ENCODE measurements around the gene PLA2R1.

Gene PLA2R1

DNA sequence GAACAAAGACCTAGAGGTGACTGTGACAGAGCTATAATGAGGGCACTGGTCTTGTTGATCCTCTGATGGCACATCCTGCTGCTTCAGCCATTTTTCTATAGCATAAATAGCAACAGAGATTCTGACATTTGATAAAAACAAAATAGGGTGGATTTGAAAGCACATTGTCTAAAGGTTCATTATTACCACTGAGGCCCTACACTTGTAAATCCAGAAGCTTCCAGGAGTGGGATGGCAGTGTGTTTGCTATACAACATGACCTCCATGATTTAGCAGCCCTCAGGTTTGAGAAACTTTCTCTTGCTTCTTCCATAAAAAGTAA is 171.2 kb downstream of the PLA2R1 start:
- no peaks in the 10 kb centered on the region for H3K27me3 ChIP-seq (ENCODE audit: insufficient read depth, low read length)
- H3K4me3 ChIP-seq (ENCODE audit: low read depth, low read length, poor library complexity, severe bottlenecking) = no peak overlapping the region
- 0 out of 2 replicates have a peak, but pooled peaks cover under 1% of the 10 kb centered on the region for H3K36me3 ChIP-seq (ENCODE audit: insufficient read depth, low read length)
- H3F3A ChIP-seq (ENCODE audit: insufficient read depth, low read length) = no peaks in the 10 kb centered on the region
- TF ChIP-seq, protein P1, sequence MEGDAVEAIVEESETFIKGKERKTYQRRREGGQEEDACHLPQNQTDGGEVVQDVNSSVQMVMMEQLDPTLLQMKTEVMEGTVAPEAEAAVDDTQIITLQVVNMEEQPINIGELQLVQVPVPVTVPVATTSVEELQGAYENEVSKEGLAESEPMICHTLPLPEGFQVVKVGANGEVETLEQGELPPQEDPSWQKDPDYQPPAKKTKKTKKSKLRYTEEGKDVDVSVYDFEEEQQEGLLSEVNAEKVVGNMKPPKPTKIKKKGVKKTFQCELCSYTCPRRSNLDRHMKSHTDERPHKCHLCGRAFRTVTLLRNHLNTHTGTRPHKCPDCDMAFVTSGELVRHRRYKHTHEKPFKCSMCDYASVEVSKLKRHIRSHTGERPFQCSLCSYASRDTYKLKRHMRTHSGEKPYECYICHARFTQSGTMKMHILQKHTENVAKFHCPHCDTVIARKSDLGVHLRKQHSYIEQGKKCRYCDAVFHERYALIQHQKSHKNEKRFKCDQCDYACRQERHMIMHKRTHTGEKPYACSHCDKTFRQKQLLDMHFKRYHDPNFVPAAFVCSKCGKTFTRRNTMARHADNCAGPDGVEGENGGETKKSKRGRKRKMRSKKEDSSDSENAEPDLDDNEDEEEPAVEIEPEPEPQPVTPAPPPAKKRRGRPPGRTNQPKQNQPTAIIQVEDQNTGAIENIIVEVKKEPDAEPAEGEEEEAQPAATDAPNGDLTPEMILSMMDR (IDR thresholded peaks at IDR 0.05; ENCODE audit: low read length) = no peak
- TF ChIP-seq EZH2 (IDR thresholded peaks at IDR 0.05; ENCODE audit: borderline replicate concordance, low read length) = no peak
- no peak overlapping the region for H3K9ac ChIP-seq (ENCODE audit: low read length)
- H3K9me3 ChIP-seq (ENCODE audit: low read length) = no peaks in the 10 kb centered on the region
- H3K9me2 ChIP-seq (ENCODE audit: low read depth, low read length) = no peaks in the 10 kb centered on the region
- no peak overlapping the region for H3K27ac ChIP-seq (ENCODE audit: low read depth, low read length, poor library complexity, severe bottlenecking)
- H3K79me2 ChIP-seq (ENCODE audit: insufficient read depth, low read length) = no peaks in the 10 kb centered on the region
- H4K20me1 ChIP-seq (ENCODE audit: insufficient read depth, low read length) = no peaks in the 10 kb centered on the region
- H2AFZ ChIP-seq (ENCODE audit: low read length) = no peak overlapping the region
- no peak overlapping the region for H3K4me2 ChIP-seq (ENCODE audit: low read length)
- peaks cover 58% of the 10 kb centered on the region for H3K4me1 ChIP-seq (ENCODE audit: insufficient read depth, low read length, severe bottlenecking)

DNA sequence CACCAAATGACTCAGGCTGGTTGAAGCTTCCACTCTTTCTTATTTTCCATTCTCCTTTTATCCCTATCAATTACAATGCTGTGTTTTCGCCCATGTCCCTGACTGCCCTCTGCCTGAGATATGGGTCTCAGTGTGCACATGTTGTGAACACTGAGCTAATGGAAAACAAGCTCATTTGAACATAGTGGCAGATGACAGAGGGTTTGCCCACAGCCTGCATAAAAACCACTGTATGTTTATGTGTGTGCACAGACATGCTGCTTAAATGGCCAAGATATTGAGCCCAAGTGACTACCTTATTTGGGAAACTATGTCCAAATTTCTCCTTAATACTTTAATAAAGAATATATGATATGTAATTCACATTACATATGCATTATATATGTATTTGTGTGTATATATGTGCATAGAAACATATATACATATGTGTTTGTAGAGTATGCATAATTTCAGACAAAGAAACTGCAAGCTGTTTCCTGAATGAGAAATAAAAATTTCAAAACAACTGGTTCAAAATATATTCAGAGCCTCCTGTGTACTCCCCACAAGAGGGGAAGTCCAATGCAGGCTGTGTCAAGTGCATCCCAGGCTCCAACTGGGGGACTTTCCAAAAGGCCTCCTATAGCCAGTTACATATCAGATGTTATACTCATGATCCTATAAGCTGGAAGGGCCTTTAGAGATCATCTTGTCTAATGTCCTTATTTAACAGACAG is 171.7 kb downstream of the PLA2R1 start:
- Histone ChIP-seq H3K27ac (ENCODE audit: low read depth, low read length, poor library complexity, severe bottlenecking) (no peak overlapping the region), H3K4me2 (ENCODE audit: low read length) (no peak overlapping the region), H3K27me3 (ENCODE audit: insufficient read depth, low read length) (no peaks in the 10 kb centered on the region)

DNA sequence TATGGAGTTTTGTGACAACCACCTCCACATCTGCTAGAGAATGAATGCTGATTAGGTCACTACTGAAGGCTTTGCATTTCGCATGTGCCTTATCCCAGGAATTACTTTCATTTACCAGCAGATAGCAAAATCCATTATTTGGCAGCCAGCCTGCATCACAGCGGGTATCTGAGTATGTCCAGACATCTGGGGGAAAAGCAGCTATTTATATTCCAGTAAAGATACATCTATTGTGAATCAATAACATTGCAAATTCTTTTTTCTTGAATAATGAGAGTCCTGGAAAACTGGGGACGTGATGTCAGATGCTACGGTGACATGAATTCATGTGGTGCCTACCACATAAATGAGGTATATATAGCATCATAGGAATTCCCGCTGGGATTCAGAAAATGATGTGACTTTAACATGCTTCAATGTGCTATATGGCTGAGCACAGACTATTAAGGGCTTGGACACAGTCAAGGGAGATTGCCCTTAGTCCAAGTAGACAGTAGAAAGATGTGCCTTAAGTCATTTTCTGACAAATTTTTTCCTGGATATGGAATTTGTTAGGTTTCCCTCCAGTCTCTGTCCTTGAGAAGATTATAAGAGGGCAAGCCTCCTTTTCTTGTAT is 180.2 kb downstream of the PLA2R1 start:
- Histone ChIP-seq H3K4me2 (ENCODE audit: low read length) (no peak overlapping the region), H3K4me1 (ENCODE audit: insufficient read depth, low read length, severe bottlenecking) (no peaks in the 10 kb centered on the region), H3K79me2 (ENCODE audit: insufficient read depth, low read length) (no peaks in the 10 kb centered on the region), H4K20me1 (ENCODE audit: insufficient read depth, low read length) (no peaks in the 10 kb centered on the region), H3K4me3 (ENCODE audit: low read depth, low read length, poor library complexity, severe bottlenecking) (no peak overlapping the region), H3K9me2 (ENCODE audit: low read depth, low read length) (no peaks in the 10 kb centered on the region), H2AFZ (ENCODE audit: low read length) (no peak overlapping the region), H3K27me3 (ENCODE audit: insufficient read depth, low read length) (no peaks in the 10 kb centered on the region), H3F3A (ENCODE audit: insufficient read depth, low read length) (no peaks in the 10 kb centered on the region), H3K9ac (ENCODE audit: low read length) (no peak overlapping the region), H3K27ac (ENCODE audit: low read depth, low read length, poor library complexity, severe bottlenecking) (no peak overlapping the region), H3K9me3 (ENCODE audit: low read length) (no peaks in the 10 kb centered on the region), H3K36me3 (ENCODE audit: insufficient read depth, low read length) (peaks cover 18% of the 10 kb centered on the region; the same call in 1 of the 2 replicates)
- no peak for TF ChIP-seq EZH2 (IDR thresholded peaks at IDR 0.05; ENCODE audit: borderline replicate concordance, low read length)
- TF ChIP-seq, protein P1 (IDR thresholded peaks at IDR 0.05; ENCODE audit: low read length) = no peak

More for the DNA sequence above, 171.7 kb downstream of the PLA2R1 start:
- H3K4me3 ChIP-seq (ENCODE audit: low read depth, low read length, poor library complexity, severe bottlenecking) = no peak overlapping the region
- H3K36me3 ChIP-seq (ENCODE audit: insufficient read depth, low read length) = 0 out of 2 replicates have a peak, but pooled peaks cover 6% of the 10 kb centered on the region
- H4K20me1 ChIP-seq (ENCODE audit: insufficient read depth, low read length) = no peaks in the 10 kb centered on the region
- H3K9ac ChIP-seq (ENCODE audit: low read length) = no peak overlapping the region
- H3K4me1 ChIP-seq (ENCODE audit: insufficient read depth, low read length, severe bottlenecking) = peaks cover 55% of the 10 kb centered on the region
- no peaks in the 10 kb centered on the region for H3K79me2 ChIP-seq (ENCODE audit: insufficient read depth, low read length)
- no peaks in the 10 kb centered on the region for H3K9me3 ChIP-seq (ENCODE audit: low read length)
- H3F3A ChIP-seq (ENCODE audit: insufficient read depth, low read length) = no peaks in the 10 kb centered on the region
- TF ChIP-seq, protein P1 (IDR thresholded peaks at IDR 0.05; ENCODE audit: low read length) = no peak
- TF ChIP-seq EZH2 (IDR thresholded peaks at IDR 0.05; ENCODE audit: borderline replicate concordance, low read length) = no peak
- no peak overlapping the region for H2AFZ ChIP-seq (ENCODE audit: low read length)
- H3K9me2 ChIP-seq (ENCODE audit: low read depth, low read length) = no peaks in the 10 kb centered on the region
